MG63 (cell line): ENCODE data around the gene CDHR4. TPM values are rescaled to one million over a fixed set of nuclear protein-coding genes. Genes with fewer than 3 reads are reported as not detected.
"Not testable (repeated sequence)": the region's sequence is repeated elsewhere in the genome, so short reads cannot be mapped to it uniquely, and the experiment has no call there.

ENCODE experiments used
- DNase-seq: peaks from one replicate; pipeline ENCODE4 v3.0.0-alpha.2; 2020
- H3K27me3 ChIP-seq: fragments of 250-450 bp; sonication (Bioruptor Pico); 2 replicates; pipeline ENCODE4 v1.5.1; 2020; ENCODE audit warnings: mild to moderate bottlenecking, moderate library complexity
- H3K36me3 ChIP-seq: fragments of 250-450 bp; sonication (Bioruptor Pico); 2 replicates; pipeline ENCODE4 v1.5.1; 2020; ENCODE audit warnings: mild to moderate bottlenecking, moderate library complexity
- H3K4me3 ChIP-seq: fragments of 250-450 bp; sonication (Bioruptor Pico); 2 replicates; pipeline ENCODE4 v1.5.1; 2020; ENCODE audit warnings: mild to moderate bottlenecking, moderate library complexity
- H3K9me3 ChIP-seq: fragments of 250-450 bp; sonication (Bioruptor Pico); 2 replicates; pipeline ENCODE4 v1.5.1; 2020; ENCODE audit warnings: mild to moderate bottlenecking, moderate library complexity
- total RNA-seq: library from RNA; depleted of rRNA; stranded (reverse); fragments of >200 nt; shearing (Covaris generic); gene quantifications from 2 replicates; pipeline ENCODE4 v1.2.3, GENCODE V29; 2014; ENCODE audit warnings: low replicate concordance; rRNA removed

The CDHR4 gene
- total RNA-seq, 1 experiment from 2014 or later, result 0.10 TPM

- no peaks in the 10 kb centered on the region for H3K36me3 ChIP-seq
- H3K9me3 ChIP-seq, result no peaks in the 10 kb centered on the region
- no peak for DNase-seq
- H3K27me3 ChIP-seq, result no peaks in the 10 kb centered on the region
- no peak overlapping the region for H3K4me3 ChIP-seq
These were observed 35.7 kb downstream of the CDHR4 start for GRCh38 chr3:49763981-49764380.

DNA sequence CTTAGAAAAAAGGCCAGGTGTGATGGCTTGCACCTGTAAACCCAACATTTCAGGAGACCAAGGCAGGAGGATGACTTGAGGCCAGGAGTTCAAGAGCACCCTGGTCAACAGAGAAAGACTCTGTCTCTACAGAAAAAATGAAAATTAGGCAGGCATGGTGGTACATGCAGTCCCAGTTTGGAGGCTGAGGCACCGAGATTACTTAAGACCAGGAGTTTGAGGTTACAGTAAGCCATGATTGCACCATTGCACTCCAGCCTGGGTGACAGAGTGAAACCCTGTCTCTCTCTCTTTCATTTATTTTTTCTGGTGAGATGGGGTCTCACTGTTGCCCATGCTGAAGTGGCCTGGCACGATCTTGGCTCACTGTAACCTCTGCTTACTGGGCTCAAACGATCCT, 38.0 kb downstream of the CDHR4 start:
- Histone ChIP-seq H3K27me3 (no peaks in the 10 kb centered on the region), H3K9me3 (no peaks in the 10 kb centered on the region), H3K36me3 (no peaks in the 10 kb centered on the region), H3K4me3 (no peak overlapping the region)
- no peak for DNase-seq

DNA sequence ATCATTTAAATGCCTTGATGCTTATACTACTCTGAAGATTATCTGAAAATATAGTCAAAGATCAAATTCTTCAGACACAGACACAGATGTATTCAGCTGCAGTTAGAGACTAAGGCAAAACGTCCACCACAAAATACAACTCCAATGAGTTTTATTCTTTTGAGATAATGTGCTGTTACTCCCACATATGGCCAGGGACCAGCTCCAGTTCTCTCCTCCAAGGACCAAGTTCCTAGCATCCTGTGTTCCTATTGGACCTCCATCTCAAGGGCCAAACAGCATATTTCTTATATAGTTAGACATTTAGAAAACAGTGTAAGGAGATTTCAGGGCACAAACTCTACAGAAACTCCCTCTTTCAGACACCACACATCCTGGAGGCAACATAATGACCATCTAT, 40.4 kb downstream of the CDHR4 start:
- Histone ChIP-seq H3K9me3 (no peaks in the 10 kb centered on the region), H3K4me3 (no peak overlapping the region), H3K27me3 (no peaks in the 10 kb centered on the region), H3K36me3 (no peaks in the 10 kb centered on the region)
- no peak for DNase-seq

DNA sequence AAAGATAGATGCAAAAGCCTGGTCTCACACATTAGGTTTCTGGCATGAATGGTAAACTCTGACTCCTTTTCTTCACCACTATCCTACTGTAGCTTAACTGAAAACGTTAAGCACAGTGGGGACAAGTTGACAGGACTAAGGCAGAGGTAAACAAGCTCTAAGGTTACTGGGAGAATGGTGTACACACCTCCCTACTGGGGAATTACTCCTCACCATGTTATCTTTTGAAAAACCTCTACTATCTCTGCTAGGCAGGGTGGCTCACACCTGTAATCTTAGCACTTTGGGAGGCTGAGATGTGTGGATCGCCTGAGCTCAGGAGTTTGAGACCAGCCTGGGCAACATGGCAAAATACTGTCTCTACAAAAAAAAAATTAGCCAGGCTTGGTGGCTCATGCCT, 42.5 kb downstream of the CDHR4 start:
- DNase-seq, result no peak
- H3K36me3 ChIP-seq, result no peaks in the 10 kb centered on the region
- no peak overlapping the region for H3K4me3 ChIP-seq
- H3K27me3 ChIP-seq, result no peaks in the 10 kb centered on the region
- no peaks in the 10 kb centered on the region for H3K9me3 ChIP-seq

- no peak overlapping the region for H3K4me3 ChIP-seq
- DNase-seq, result no peak
These were observed 43.6 kb downstream of the CDHR4 start for GRCh38 chr3:49756036-49756435.

DNA sequence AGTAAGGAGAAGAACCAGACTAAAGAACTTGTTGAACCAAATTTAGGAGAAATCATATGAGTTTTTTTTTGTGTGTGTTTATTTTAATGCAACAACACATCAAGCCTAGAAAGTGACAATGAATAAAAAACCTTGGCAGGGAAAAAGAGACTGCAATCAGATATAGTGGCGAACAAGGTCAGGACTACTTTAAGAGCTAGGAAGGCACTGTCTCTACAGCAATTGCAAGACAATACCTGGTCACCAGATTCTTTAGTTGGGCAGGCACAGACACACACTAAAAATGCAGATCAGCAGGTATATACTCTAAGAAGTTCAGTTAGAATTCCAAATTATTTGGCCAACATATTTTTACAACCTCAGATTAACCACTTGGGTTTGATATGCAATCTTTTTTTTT, 45.1 kb downstream of the CDHR4 start:
- DNase-seq, result no peak
- Histone ChIP-seq H3K27me3 (no peaks in the 10 kb centered on the region), H3K4me3 (no peak overlapping the region)

More at GRCh38 chr3:49756036-49756435, 43.6 kb downstream of the CDHR4 start:
- Histone ChIP-seq H3K27me3 (no peaks in the 10 kb centered on the region), H3K9me3 (no peaks in the 10 kb centered on the region), H3K36me3 (no peaks in the 10 kb centered on the region)

GRCh38 chr3:49751501-49751900, 48.2 kb downstream of the CDHR4 start:
- H3K4me3 ChIP-seq, result no peak overlapping the region
- H3K9me3 ChIP-seq, result no peaks in the 10 kb centered on the region
- no peaks in the 10 kb centered on the region for H3K36me3 ChIP-seq
- no peak for DNase-seq
- no peaks in the 10 kb centered on the region for H3K27me3 ChIP-seq

More for the DNA sequence above, 45.1 kb downstream of the CDHR4 start:
- Histone ChIP-seq H3K36me3 (no peaks in the 10 kb centered on the region), H3K9me3 (no peaks in the 10 kb centered on the region)

DNA sequence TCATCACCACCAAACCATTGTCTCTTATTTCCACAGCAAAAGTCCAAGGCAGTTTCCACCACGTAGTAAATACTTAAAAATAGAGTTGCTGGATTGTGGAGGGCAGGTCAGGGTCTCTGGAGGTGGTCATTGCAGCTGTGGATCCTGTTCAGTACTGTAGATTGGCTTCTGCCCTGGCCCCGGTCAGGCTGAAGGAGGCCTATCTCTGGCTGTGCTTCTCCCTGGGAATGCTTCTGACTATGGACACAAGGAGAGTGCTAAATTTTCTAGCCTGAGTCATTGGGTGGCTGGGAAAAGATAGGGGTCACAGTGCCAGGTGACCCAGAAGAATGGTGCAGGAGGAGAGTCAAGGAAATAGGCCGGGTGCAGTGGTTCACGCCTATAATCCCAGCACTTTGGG, 49.6 kb downstream of the CDHR4 start:
- no peak for DNase-seq
- H3K36me3 ChIP-seq, result no peaks in the 10 kb centered on the region
- no peak overlapping the region for H3K4me3 ChIP-seq
- H3K9me3 ChIP-seq, result no peaks in the 10 kb centered on the region
- H3K27me3 ChIP-seq, result no peaks in the 10 kb centered on the region

DNA sequence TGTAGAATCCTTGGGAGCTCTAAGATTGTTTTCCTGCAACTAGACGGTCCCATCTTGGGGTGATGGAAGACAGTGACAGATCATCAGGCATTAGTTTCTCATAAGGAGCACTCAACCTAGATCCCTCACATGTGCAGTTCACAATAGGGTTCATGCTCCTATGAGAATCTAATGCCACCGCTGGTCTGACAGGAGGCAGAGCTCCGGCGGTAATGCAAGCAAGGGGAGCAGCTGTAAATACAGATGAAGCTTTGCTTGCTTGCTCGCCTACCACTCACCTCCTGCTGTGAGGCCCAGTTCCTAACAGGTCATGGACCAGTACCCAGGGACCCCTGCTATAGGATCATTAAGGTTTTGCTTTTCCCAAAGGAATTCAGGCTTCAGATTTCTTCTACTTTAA, 50.8 kb downstream of the CDHR4 start:
- not testable (repeated sequence) for DNase-seq, H3K36me3 ChIP-seq, H3K4me3 ChIP-seq, H3K27me3 ChIP-seq, H3K9me3 ChIP-seq

DNA sequence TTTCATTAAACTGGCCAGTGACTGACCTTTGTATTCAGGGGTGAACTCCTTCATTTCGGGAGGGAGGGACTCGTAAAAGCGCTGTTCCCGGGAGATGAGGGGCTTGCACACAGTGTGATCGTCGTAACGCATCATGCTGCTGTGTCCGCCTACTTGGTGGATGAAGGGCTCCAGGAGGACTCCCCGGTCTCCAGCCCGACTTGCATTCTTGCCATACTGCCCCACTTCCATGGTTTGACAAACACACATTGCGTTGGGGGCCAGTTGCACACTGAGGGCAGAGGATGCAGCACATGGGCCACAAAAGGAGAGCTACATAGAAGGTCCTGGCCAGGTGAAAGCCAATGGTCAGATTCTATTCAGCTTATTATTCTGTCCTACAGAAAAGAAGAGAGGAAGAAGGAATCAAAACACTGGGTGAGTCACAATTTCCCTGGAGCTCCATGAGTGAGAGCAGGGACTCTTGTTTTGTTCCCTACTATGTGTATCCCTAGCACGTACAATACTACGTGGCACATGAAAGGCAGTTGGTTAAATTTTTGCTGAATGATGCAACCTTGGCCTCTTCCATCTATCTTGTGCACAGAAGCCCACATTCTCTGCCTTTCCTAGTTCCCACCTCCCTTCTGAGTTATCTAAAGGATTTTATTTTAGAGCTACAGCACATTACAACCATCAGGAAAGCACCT, 51.7 kb downstream of the CDHR4 start:
- no peaks in the 10 kb centered on the region for H3K27me3 ChIP-seq
- H3K4me3 ChIP-seq, result no peak overlapping the region
- H3K9me3 ChIP-seq, result no peaks in the 10 kb centered on the region
- no peaks in the 10 kb centered on the region for H3K36me3 ChIP-seq
- no peak for DNase-seq

GRCh38 chr3:49745986-49746385, 53.7 kb downstream of the CDHR4 start:
- H3K27me3 ChIP-seq, result no peaks in the 10 kb centered on the region
- H3K4me3 ChIP-seq, result no peak overlapping the region
- no peaks in the 10 kb centered on the region for H3K9me3 ChIP-seq
- no peak for DNase-seq
- H3K36me3 ChIP-seq, result no peaks in the 10 kb centered on the region

Other genes with a start within 250 kb of the CDHR4 start
- gene BSN, start 245.4 kb downstream of the CDHR4 start, total RNA-seq, result 0.05 and 0.23 TPM in 2 replicates
- 53.9 and 87.5 TPM in 2 replicates for gene APEH, start 125.5 kb downstream of the CDHR4 start, total RNA-seq
- 0.33 TPM in 1 of 2 replicates, not detected in the other for gene MST1, start 110.4 kb downstream of the CDHR4 start, total RNA-seq
- gene RNF123, start 110.3 kb downstream of the CDHR4 start, total RNA-seq, result 8.5 TPM in 2 replicates
- 2.1 TPM in 1 of 2 replicates, not detected in the other for gene AMIGO3, start 80.2 kb downstream of the CDHR4 start, total RNA-seq
- 16.8 and 19.4 TPM in 2 replicates for gene GMPPB, start 75.9 kb downstream of the CDHR4 start, total RNA-seq
- gene IP6K1, start 13.3 kb downstream of the CDHR4 start, total RNA-seq, result 10.9 and 19.5 TPM in 2 replicates
- 3.2 TPM in 1 of 2 replicates, not detected in the other for gene INKA1, start 3.4 kb upstream of the CDHR4 start, total RNA-seq
- 5.8 and 6.9 TPM in 2 replicates for gene UBA7, start 14.1 kb upstream of the CDHR4 start, total RNA-seq
- 4.9 and 18.5 TPM in 2 replicates for gene TRAIP, start 56.7 kb upstream of the CDHR4 start, total RNA-seq
- gene CAMKV, start 70.0 kb upstream of the CDHR4 start, total RNA-seq, result 0.20 TPM in 1 of 2 replicates, not detected in the other
- gene MST1R, start 104.0 kb upstream of the CDHR4 start, total RNA-seq, result 1.1 and 1.9 TPM in 2 replicates
- gene MON1A, start 129.9 kb upstream of the CDHR4 start, total RNA-seq, result 10.3 and 15.6 TPM in 2 replicates
- gene RBM6, start 140.3 kb upstream of the CDHR4 start, total RNA-seq, result 12.9 and 13.2 TPM in 2 replicates